ENCODE data around the gene IRF6. TPM values are rescaled to one million over a fixed set of nuclear protein-coding genes. Genes with fewer than 3 reads are reported as not detected.

Gene IRF6
- total and polyA plus RNA-seq, 7 experiments from 2014 or later: 0.30 to 2.3 (median 0.99) TPM; not detected in 1

GRCh38 chr1:209775678-209776077 is 30.3 kb downstream of the IRF6 start:
- POLR2A ChIA-PET: interaction anchor here (0.7 to 37.2 kb wide), 7 partner anchors 1 to 52 kb away, joined by 3 to 1558 read pairs (median 6); partner anchors contain the start of genes C1orf74, TRAF3IP3 and UTP25
- Mint-ChIP-seq H3K4me1 (peaks cover 17 to 53% (median 26%) of the 10 kb centered on the region in 7 donors), H3K4me3 (peak overlapping the region in 1 of 10 donors; percentile 14), H3K9me3 (no peaks in the 10 kb centered on the region), H3K27ac (peak overlapping the region in 3 of 9 donors; percentile 77 to 92 (median 91)), H3K36me3 (peaks cover 18 to 64% (median 47%) of the 10 kb centered on the region in 5 donors), H3K27me3 (no peaks in the 10 kb centered on the region)
- CTCF ChIA-PET: interaction anchor here (0.7 to 1.6 kb wide), 2 partner anchors 9 to 17 kb away, joined by 3 to 5 read pairs; partner anchors contain the start of gene C1orf74
- H3K9me3 ChIP-seq (ENCODE audit: control insufficient read depth in 2 of 3, low read length in 3 of 3): no peaks in the 10 kb centered on the region
- ATAC-seq (no peak), DNase-seq (no peak)
- peaks cover 34 to 86% (median 61%) of the 10 kb centered on the region in 3 experiments for H3K36me3 ChIP-seq (ENCODE audit: control insufficient read depth in 2 of 3, insufficient read depth in 3 of 3, low read length in 3 of 3)
- H3K27me3 ChIP-seq (ENCODE audit: control insufficient read depth in 2 of 2, insufficient read depth in 2 of 2, low read length in 2 of 2): no peaks in the 10 kb centered on the region
- H3K4me3 ChIP-seq (ENCODE audit: low read length): no peak overlapping the region
- peak overlapping the region; percentile 65 for H3K27ac ChIP-seq (ENCODE audit: low read depth, low read length)
- H3K4me1 ChIP-seq (ENCODE audit: control insufficient read depth in 2 of 2, insufficient read depth in 2 of 2, low read length in 2 of 2): peaks cover 34 to 49% of the 10 kb centered on the region in 2 donors
- intact Hi-C loops (cut with micrococcal nuclease): no loop called here

DNA sequence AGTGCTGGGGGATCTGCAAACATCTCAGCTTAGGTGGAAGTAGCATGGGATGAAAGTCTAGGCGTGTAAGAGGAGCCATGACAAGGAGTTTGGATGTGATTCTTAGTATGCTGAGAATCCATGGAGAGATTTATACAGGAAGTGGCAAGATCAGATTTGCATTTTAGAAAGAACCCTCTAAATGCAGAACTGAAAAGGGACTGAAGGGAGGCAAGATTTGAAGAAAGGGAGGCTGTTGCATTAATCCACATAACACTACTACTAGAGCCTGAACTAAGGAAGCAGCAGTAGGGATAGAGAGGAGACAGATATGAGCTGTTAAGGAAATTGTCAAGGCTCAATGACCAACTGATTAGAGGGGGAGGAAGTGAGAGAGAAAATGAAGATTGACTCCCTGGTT is 31.4 kb downstream of the IRF6 start:
- DNase-seq: no peak
- Histone ChIP-seq H3K9me3 (ENCODE audit: control insufficient read depth in 2 of 3, low read length in 3 of 3) (no peaks in the 10 kb centered on the region), H3K36me3 (ENCODE audit: control insufficient read depth in 2 of 3, insufficient read depth in 3 of 3, low read length in 3 of 3) (peaks cover 29 to 79% (median 57%) of the 10 kb centered on the region in 3 experiments), H3K4me1 (ENCODE audit: control insufficient read depth in 2 of 2, insufficient read depth in 2 of 2, low read length in 2 of 2) (peaks cover 37 to 49% of the 10 kb centered on the region in 2 donors), H3K27me3 (ENCODE audit: control insufficient read depth in 2 of 2, insufficient read depth in 2 of 2, low read length in 2 of 2) (no peaks in the 10 kb centered on the region), H3K4me3 (ENCODE audit: low read length) (no peak overlapping the region), H3K27ac (ENCODE audit: low read depth, low read length) (peak overlapping the region; percentile 65)
- intact Hi-C loops (cut with micrococcal nuclease): no loop called here
- H3K9me3 Mint-ChIP-seq: no peaks in the 10 kb centered on the region
- H3K27me3 Mint-ChIP-seq: no peaks in the 10 kb centered on the region
- POLR2A ChIA-PET: interaction anchor here (0.8 to 37.2 kb wide), 12 partner anchors 2 to 200 kb away, joined by 3 to 1558 read pairs (median 3); partner anchors contain the start of genes C1orf74, TRAF3IP3 and UTP25
- ATAC-seq: no peak
- H3K4me1 Mint-ChIP-seq: peaks cover 14 to 44% (median 25%) of the 10 kb centered on the region in 7 donors
- peak overlapping the region in 8 of 10 donors; percentile 1 to 53 (median 22) for H3K4me3 Mint-ChIP-seq
- CTCF ChIA-PET: interaction anchor here (0.7 to 1.6 kb wide), 3 partner anchors 10 to 19 kb away, joined by 3 to 5 read pairs (median 3); partner anchors contain the start of gene C1orf74
- H3K27ac Mint-ChIP-seq: peak overlapping the region in 6 of 9 donors; percentile 51 to 92 (median 71)
- H3K36me3 Mint-ChIP-seq: peaks cover 18 to 55% (median 44%) of the 10 kb centered on the region in 5 donors

DNA sequence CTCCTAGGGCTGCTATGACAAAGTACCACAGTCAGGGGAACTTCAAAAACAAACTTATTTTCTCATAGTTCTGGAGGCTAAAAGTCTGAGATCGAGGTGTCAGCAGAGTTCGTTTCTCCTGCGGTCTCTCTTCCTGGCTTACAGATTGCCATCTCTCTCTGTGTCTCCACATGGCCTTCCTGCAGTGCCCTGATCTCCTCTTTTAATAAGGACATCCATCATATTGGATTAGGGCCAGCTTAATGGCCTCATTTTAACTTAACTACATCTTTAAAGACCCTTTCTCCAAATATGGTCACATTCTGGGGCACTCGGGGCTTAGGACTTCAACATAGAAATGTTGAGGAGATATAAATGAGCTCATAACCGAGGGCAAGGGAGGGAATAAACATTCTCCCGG is 33.8 kb downstream of the IRF6 start:
- no peak for ATAC-seq
- no peak for DNase-seq
- H3K4me1 Mint-ChIP-seq: peaks cover 6 to 40% (median 20%) of the 10 kb centered on the region in 7 donors
- peaks cover 47 to 56% of the 10 kb centered on the region in 2 donors for H3K4me1 ChIP-seq (ENCODE audit: control insufficient read depth in 2 of 2, insufficient read depth in 2 of 2, low read length in 2 of 2)
- intact Hi-C loops (cut with micrococcal nuclease): no loop called here
- ChIA-PET POLR2A (interaction anchor here (0.5 to 37.2 kb wide), 7 partner anchors 5 to 58 kb away, joined by 3 to 1558 read pairs (median 5); partner anchors contain the start of genes C1orf74, TRAF3IP3 and UTP25), CTCF (interaction anchor here (0.6 to 2.5 kb wide), 7 partner anchors 9 to 140 kb away, joined by 3 to 9 read pairs (median 5); partner anchors contain the start of genes C1orf74 and TRAF3IP3)
- H3K27ac Mint-ChIP-seq: no peak overlapping the region
- H3K9me3 Mint-ChIP-seq: peaks cover 0 to 2% (median 0%) of the 10 kb centered on the region in 11 donors
- peak overlapping the region; percentile 65 for H3K27ac ChIP-seq (ENCODE audit: low read depth, low read length)
- peak overlapping the region; percentile 88 for H3K4me3 ChIP-seq (ENCODE audit: low read length)
- peaks cover 4 to 56% (median 41%) of the 10 kb centered on the region in 3 experiments for H3K36me3 ChIP-seq (ENCODE audit: control insufficient read depth in 2 of 3, insufficient read depth in 3 of 3, low read length in 3 of 3)
- H3K4me3 Mint-ChIP-seq: no peak overlapping the region
- peaks cover 16 to 42% (median 38%) of the 10 kb centered on the region in 5 donors for H3K36me3 Mint-ChIP-seq
- no peaks in the 10 kb centered on the region for H3K9me3 ChIP-seq (ENCODE audit: control insufficient read depth in 2 of 3, low read length in 3 of 3)
- no peaks in the 10 kb centered on the region for H3K27me3 ChIP-seq (ENCODE audit: control insufficient read depth in 2 of 2, insufficient read depth in 2 of 2, low read length in 2 of 2)
- no peaks in the 10 kb centered on the region for H3K27me3 Mint-ChIP-seq

- H3K9me3 ChIP-seq (ENCODE audit: control insufficient read depth in 2 of 3, low read length in 3 of 3): no peaks in the 10 kb centered on the region
- Mint-ChIP-seq H3K9me3 (peaks cover 0 to 2% (median 0%) of the 10 kb centered on the region in 11 donors), H3K27ac (no peak overlapping the region), H3K4me3 (no peak overlapping the region), H3K36me3 (peaks cover 25 to 50% (median 43%) of the 10 kb centered on the region in 5 donors), H3K4me1 (peaks cover 18 to 46% (median 28%) of the 10 kb centered on the region in 7 donors), H3K27me3 (no peaks in the 10 kb centered on the region)
- DNase-seq (no peak), ATAC-seq (no peak)
- ChIA-PET POLR2A (interaction anchor here (1.0 to 37.2 kb wide), 6 partner anchors 6 to 78 kb away, joined by 3 to 1558 read pairs (median 40); partner anchors contain the start of genes C1orf74, TRAF3IP3 and UTP25), CTCF (interaction anchor here (1.4 to 5.7 kb wide), 6 partner anchors 11 to 53 kb away, joined by 3 to 63 read pairs (median 18); partner anchors contain the start of gene TRAF3IP3)
- H3K27me3 ChIP-seq (ENCODE audit: control insufficient read depth in 2 of 2, insufficient read depth in 2 of 2, low read length in 2 of 2): no peaks in the 10 kb centered on the region
- intact Hi-C loops (cut with micrococcal nuclease): no loop called here
- H3K4me3 ChIP-seq (ENCODE audit: low read length): peak overlapping the region; percentile 88
- peaks cover 51 to 66% of the 10 kb centered on the region in 2 donors for H3K4me1 ChIP-seq (ENCODE audit: control insufficient read depth in 2 of 2, insufficient read depth in 2 of 2, low read length in 2 of 2)
- H3K27ac ChIP-seq (ENCODE audit: low read depth, low read length): peak overlapping the region; percentile 83
- peaks cover 7 to 55% (median 28%) of the 10 kb centered on the region in 3 experiments for H3K36me3 ChIP-seq (ENCODE audit: control insufficient read depth in 2 of 3, insufficient read depth in 3 of 3, low read length in 3 of 3)
Measured at GRCh38 chr1:209770636-209771415, 35.1 kb downstream of the IRF6 start.

GRCh38 chr1:209769971-209770370 is 36.0 kb downstream of the IRF6 start:
- Histone ChIP-seq H3K4me3 (ENCODE audit: low read length) (peak overlapping the region; percentile 88), H3K4me1 (ENCODE audit: control insufficient read depth in 2 of 2, insufficient read depth in 2 of 2, low read length in 2 of 2) (peaks cover 47 to 60% of the 10 kb centered on the region in 2 donors), H3K27me3 (ENCODE audit: control insufficient read depth in 2 of 2, insufficient read depth in 2 of 2, low read length in 2 of 2) (no peaks in the 10 kb centered on the region), H3K9me3 (ENCODE audit: control insufficient read depth in 2 of 3, low read length in 3 of 3) (no peaks in the 10 kb centered on the region), H3K36me3 (ENCODE audit: control insufficient read depth in 2 of 3, insufficient read depth in 3 of 3, low read length in 3 of 3) (peaks cover 7 to 53% (median 19%) of the 10 kb centered on the region in 3 experiments), H3K27ac (ENCODE audit: low read depth, low read length) (peak overlapping the region; percentile 83)
- H3K36me3 Mint-ChIP-seq: peaks cover 22 to 50% (median 43%) of the 10 kb centered on the region in 5 donors
- H3K27me3 Mint-ChIP-seq: no peaks in the 10 kb centered on the region
- peaks cover 27 to 44% (median 36%) of the 10 kb centered on the region in 7 donors for H3K4me1 Mint-ChIP-seq
- ChIA-PET POLR2A (interaction anchor here (1.0 to 37.2 kb wide), 9 partner anchors 7 to 80 kb away, joined by 3 to 1558 read pairs (median 4); partner anchors contain the start of genes C1orf74, TRAF3IP3 and UTP25), CTCF (interaction anchor here (0.6 to 5.7 kb wide), 11 partner anchors 9 to 215 kb away, joined by 3 to 63 read pairs (median 5); partner anchors contain the start of genes C1orf74 and TRAF3IP3)
- H3K27ac Mint-ChIP-seq: no peak overlapping the region
- H3K4me3 Mint-ChIP-seq: no peak overlapping the region
- peak in 1 of 9 donors; percentile 31 for DNase-seq
- ATAC-seq: no peak
- peaks cover 0 to 2% (median 0%) of the 10 kb centered on the region in 11 donors for H3K9me3 Mint-ChIP-seq
- intact Hi-C loops (cut with micrococcal nuclease): loop anchor here (1.0 to 5.0 kb wide), 5 partner anchors 14 to 1807 kb away; partner anchors contain the start of genes C1orf74 (in 2 of the 2), SLC30A1 (in 2 of the 2) and RCOR3 (in 1 of the 2)
